ENCODE measurements around the gene CDC42EP2. TPM values are rescaled to one million over a fixed set of nuclear protein-coding genes. Genes with fewer than 3 reads are reported as not detected.

The CDC42EP2 gene
- total and polyA plus RNA-seq, 2 of the 13 experiments (the other 11 are each of a cell fraction or from before 2014, with no cell fraction given), result 2.3 to 7.1 TPM

DNA sequence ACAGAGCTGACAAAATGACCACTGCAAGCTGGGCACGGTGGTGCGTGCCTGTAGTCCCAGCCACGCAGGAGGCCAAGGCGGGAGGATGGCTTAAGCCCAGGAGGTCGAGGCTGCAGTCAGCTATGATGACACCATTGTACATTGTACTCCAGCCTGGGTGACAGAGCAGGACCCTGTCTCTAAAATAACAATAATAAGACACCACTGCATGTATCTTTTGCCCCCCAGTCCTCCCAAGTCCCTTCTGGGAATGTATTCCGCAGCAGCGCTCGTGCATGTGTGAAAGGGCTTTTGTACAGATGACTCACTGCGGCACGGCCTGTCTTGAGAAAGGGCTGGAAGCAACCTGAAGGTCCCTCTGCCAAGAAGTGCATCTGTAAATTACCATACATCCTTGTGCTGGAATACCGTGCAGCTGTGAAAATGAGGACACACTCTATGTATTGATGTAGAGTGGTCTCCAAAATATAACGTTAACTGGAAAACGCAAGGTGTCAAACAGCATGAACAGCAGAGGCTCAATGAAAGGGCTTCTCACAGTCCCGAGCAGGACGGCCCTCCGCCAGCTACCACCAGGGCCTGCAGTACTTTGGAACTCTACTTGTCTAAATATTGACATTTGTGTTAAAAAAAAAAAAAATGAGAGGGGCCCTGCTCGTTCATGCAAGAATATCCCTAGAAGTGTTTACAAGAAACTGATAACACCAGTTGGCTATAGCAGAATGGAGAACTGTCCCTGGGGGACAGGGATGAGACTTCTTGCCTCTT, 9.0 kb upstream of the CDC42EP2 start (continued):
- TF ChIP-seq, protein P1, sequence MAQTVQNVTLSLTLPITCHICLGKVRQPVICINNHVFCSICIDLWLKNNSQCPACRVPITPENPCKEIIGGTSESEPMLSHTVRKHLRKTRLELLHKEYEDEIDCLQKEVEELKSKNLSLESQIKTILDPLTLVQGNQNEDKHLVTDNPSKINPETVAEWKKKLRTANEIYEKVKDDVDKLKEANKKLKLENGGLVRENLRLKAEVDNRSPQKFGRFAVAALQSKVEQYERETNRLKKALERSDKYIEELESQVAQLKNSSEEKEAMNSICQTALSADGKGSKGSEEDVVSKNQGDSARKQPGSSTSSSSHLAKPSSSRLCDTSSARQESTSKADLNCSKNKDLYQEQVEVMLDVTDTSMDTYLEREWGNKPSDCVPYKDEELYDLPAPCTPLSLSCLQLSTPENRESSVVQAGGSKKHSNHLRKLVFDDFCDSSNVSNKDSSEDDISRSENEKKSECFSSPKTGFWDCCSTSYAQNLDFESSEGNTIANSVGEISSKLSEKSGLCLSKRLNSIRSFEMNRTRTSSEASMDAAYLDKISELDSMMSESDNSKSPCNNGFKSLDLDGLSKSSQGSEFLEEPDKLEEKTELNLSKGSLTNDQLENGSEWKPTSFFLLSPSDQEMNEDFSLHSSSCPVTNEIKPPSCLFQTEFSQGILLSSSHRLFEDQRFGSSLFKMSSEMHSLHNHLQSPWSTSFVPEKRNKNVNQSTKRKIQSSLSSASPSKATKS (CRISPR knock-in tag; IDR thresholded peaks at IDR 0.05), result no peak
- TF ChIP-seq, protein P2, sequence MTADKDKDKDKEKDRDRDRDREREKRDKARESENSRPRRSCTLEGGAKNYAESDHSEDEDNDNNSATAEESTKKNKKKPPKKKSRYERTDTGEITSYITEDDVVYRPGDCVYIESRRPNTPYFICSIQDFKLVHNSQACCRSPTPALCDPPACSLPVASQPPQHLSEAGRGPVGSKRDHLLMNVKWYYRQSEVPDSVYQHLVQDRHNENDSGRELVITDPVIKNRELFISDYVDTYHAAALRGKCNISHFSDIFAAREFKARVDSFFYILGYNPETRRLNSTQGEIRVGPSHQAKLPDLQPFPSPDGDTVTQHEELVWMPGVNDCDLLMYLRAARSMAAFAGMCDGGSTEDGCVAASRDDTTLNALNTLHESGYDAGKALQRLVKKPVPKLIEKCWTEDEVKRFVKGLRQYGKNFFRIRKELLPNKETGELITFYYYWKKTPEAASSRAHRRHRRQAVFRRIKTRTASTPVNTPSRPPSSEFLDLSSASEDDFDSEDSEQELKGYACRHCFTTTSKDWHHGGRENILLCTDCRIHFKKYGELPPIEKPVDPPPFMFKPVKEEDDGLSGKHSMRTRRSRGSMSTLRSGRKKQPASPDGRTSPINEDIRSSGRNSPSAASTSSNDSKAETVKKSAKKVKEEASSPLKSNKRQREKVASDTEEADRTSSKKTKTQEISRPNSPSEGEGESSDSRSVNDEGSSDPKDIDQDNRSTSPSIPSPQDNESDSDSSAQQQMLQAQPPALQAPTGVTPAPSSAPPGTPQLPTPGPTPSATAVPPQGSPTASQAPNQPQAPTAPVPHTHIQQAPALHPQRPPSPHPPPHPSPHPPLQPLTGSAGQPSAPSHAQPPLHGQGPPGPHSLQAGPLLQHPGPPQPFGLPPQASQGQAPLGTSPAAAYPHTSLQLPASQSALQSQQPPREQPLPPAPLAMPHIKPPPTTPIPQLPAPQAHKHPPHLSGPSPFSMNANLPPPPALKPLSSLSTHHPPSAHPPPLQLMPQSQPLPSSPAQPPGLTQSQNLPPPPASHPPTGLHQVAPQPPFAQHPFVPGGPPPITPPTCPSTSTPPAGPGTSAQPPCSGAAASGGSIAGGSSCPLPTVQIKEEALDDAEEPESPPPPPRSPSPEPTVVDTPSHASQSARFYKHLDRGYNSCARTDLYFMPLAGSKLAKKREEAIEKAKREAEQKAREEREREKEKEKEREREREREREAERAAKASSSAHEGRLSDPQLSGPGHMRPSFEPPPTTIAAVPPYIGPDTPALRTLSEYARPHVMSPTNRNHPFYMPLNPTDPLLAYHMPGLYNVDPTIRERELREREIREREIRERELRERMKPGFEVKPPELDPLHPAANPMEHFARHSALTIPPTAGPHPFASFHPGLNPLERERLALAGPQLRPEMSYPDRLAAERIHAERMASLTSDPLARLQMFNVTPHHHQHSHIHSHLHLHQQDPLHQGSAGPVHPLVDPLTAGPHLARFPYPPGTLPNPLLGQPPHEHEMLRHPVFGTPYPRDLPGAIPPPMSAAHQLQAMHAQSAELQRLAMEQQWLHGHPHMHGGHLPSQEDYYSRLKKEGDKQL (CRISPR knock-in tag; IDR thresholded peaks at IDR 0.05; ENCODE audit: low read depth), result peak; percentile 77; the same call in 1 of the 2 replicates
- peak; percentile 59; the same call in 1 of the 2 replicates for TF ChIP-seq ZNF598 (CRISPR knock-in tag; IDR thresholded peaks at IDR 0.05; ENCODE audit: borderline replicate concordance)
- no peak for TF ChIP-seq SMAD9 (CRISPR knock-in tag; IDR thresholded peaks at IDR 0.05)
- peak; percentile 50; the same call in 1 of the 2 replicates for TF ChIP-seq MEF2D (CRISPR knock-in tag; IDR thresholded peaks at IDR 0.05)
- peak; percentile 19; the same call in 1 of the 2 replicates for TF ChIP-seq ZNF792 (CRISPR knock-in tag; IDR thresholded peaks at IDR 0.05)
- TF ChIP-seq KDM6A (CRISPR knock-in tag; IDR thresholded peaks at IDR 0.05; ENCODE audit: low read depth), result peak; percentile 95
- no peak for TF ChIP-seq MYC (CRISPR knock-in tag; IDR thresholded peaks at IDR 0.05; ENCODE audit: borderline replicate concordance)
- peak; percentile 67; the same call in 1 of the 2 replicates for TF ChIP-seq ARID2 (CRISPR knock-in tag; IDR thresholded peaks at IDR 0.05; ENCODE audit: borderline replicate concordance)
- TF ChIP-seq, protein P3, sequence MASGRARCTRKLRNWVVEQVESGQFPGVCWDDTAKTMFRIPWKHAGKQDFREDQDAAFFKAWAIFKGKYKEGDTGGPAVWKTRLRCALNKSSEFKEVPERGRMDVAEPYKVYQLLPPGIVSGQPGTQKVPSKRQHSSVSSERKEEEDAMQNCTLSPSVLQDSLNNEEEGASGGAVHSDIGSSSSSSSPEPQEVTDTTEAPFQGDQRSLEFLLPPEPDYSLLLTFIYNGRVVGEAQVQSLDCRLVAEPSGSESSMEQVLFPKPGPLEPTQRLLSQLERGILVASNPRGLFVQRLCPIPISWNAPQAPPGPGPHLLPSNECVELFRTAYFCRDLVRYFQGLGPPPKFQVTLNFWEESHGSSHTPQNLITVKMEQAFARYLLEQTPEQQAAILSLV (CRISPR knock-in tag; IDR thresholded peaks at IDR 0.05; ENCODE audit: borderline replicate concordance), result 0 out of 2 replicates have a peak, but pooled peaks have one; percentile 14
- TF ChIP-seq ZNF768 (CRISPR knock-in tag; IDR thresholded peaks at IDR 0.05), result peak; percentile 58; the same call in 1 of the 2 replicates
- TF ChIP-seq ZNF577 (CRISPR knock-in tag; IDR thresholded peaks at IDR 0.05; ENCODE audit: borderline replicate concordance, low read depth), result no peak
- TF ChIP-seq NR2F6 (IDR thresholded peaks at IDR 0.05), result peak; percentile 9; the same call in 1 of the 2 replicates
- TF ChIP-seq NR2F6 (CRISPR knock-in tag; IDR thresholded peaks at IDR 0.05), result no peak
- TF ChIP-seq ZFP62 (CRISPR knock-in tag; IDR thresholded peaks at IDR 0.05), result no peak
- TF ChIP-seq, protein P4, sequence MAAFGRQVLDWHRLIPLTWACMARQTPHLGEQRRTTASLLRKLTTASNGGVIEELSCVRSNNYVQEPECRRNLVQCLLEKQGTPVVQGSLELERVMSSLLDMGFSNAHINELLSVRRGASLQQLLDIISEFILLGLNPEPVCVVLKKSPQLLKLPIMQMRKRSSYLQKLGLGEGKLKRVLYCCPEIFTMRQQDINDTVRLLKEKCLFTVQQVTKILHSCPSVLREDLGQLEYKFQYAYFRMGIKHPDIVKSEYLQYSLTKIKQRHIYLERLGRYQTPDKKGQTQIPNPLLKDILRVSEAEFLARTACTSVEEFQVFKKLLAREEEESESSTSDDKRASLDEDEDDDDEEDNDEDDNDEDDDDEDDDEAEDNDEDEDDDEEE (CRISPR knock-in tag; IDR thresholded peaks at IDR 0.05), result 0 out of 2 replicates have a peak, but pooled peaks have one; percentile 35
- 0 out of 2 replicates have a peak, but pooled peaks have one; percentile 22 for TF ChIP-seq SOX13 (IDR thresholded peaks at IDR 0.05)
- TF ChIP-seq SOX13 (CRISPR knock-in tag; conservative IDR thresholded peaks at IDR 0.05 in 1 of 2, IDR thresholded peaks at IDR 0.05 in 1 of 2), result peak in 1 of 2 experiments; percentile 57; a peak in 2 of 4 replicates
- TF ChIP-seq AKAP8 (CRISPR knock-in tag; IDR thresholded peaks at IDR 0.05), result peak; percentile 71; the same call in 1 of the 2 replicates
- TF ChIP-seq ZNF251 (CRISPR knock-in tag; IDR thresholded peaks at IDR 0.05), result no peak
